H1 (cell line): ENCODE data around the gene C1orf74. TPM values are rescaled to one million over a fixed set of nuclear protein-coding genes. Genes with fewer than 3 reads are reported as not detected.

Source experiments
- FOSL1 ChIP-seq: IDR thresholded peaks from 2 replicates; pipeline ENCODE4 v1.6.1; 2011; ENCODE audit warnings: mild to moderate bottlenecking, low read depth, low read length, moderate library complexity; ENCODE audit not compliant: insufficient read depth
- RBBP5 ChIP-seq: IDR thresholded peaks from 2 replicates; pipeline ENCODE4 v1.7.1; 2012; ENCODE audit warnings: low read depth, mild to moderate bottlenecking, inconsistent platforms, low read length, moderate library complexity, borderline replicate concordance
- SIRT6 ChIP-seq: IDR thresholded peaks from one replicate; pipeline ENCODE4 v1.7.1; 2012; ENCODE audit warnings: low read length, inconsistent platforms
- SUZ12 ChIP-seq: fragments of 200-600 bp; sonication (generic); IDR thresholded peaks from 2 replicates; pipeline ENCODE4 v1.6.1; 2012; ENCODE audit warnings: mild to moderate bottlenecking, inconsistent platforms, low read length, moderate library complexity, mixed read lengths
- TBP ChIP-seq: IDR thresholded peaks from 2 replicates; pipeline ENCODE4 v1.6.1; 2011; ENCODE audit warnings: low read depth, low read length, improper control_type of control experiment
- USF2 ChIP-seq: IDR thresholded peaks from 2 replicates; pipeline ENCODE4 v1.6.1; 2011; ENCODE audit warnings: low read length, improper control_type of control experiment
- polyA plus RNA-seq, 7 experiments: library from polyadenylated mRNA; depleted of rRNA in 3 of 7; stranded (reverse) in 5 of 7; unstranded in 2 of 7; fragments of >200 nt in 5 of 7; fragments of 200-250 nt in 2 of 7; gene quantifications; 1 replicate in 5 of 7; 2 replicates in 1 of 7; 4 replicates in 1 of 7; pipeline versions ENCODE4 v1.2.1 to v1.2.3, GENCODE V29; 2011 to 2013; ENCODE audit warnings: missing spikeins in 2 of 7, mixed read lengths in 2 of 7
- total RNA-seq: library from RNA; stranded (reverse); fragmentation: NEBNext Ultra II Directional; extraction: Animal tissue kit (Norgen Biotek cat#: 25700); gene quantifications from 2 replicates; pipeline ENCODE4 v1.2.1, GENCODE V29; 2021

C1orf74 gene
- total and polyA plus RNA-seq, 2 of the 8 experiments (the other 6 are each of a cell fraction or from before 2014, with no cell fraction given): 3.1 to 3.9 TPM

GRCh38 chr1:209808059-209808581 is 23.8 kb upstream of the C1orf74 start (continued):
- TF ChIP-seq USF2 (no peak), SUZ12 (no peak), FOSL1 (no peak), TBP (no peak), SIRT6 (no peak), RBBP5 (no peak)
